NCI-H1436 treated with DMSO at 0.1 percent for 48 hours (cell line): ENCODE results near the gene GKN2.
"Not testable (repeated sequence)": the region's sequence is repeated elsewhere in the genome, so short reads cannot be mapped to it uniquely, and the experiment has no call there.

Experiments
- DNase-seq: peaks from one replicate; lab custom pipeline; 2025; lab: John Stamatoyannopoulos, UW

Gene GKN2

GRCh38 chr2:68959001-68959400 lies 6.3 kb upstream of the GKN2 start:
- DNase-seq: no peak

- not testable (repeated sequence) for DNase-seq
Observed at GRCh38 chr2:68955432-68955831, 2.7 kb upstream of the GKN2 start.

DNA sequence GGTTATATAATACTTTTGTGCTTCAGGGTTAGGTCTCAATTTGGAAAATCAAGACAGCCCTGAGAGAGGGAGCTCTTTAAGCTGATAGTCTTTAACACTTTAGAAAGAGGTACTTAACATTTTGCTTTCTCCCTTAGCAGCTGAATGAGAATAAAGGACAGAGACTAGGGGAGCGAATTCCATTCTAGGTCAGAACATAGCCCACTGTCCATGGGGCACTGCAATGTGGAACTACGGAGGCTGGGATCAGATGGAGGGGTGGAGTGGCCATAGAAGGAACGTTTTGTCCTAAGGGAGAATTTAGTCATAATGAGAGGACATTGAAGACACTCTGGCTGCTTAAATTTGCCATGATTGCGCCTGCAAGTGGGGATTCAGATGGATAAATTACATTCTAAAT lies 794 bp downstream of the GKN2 start:
- DNase-seq: no peak

DNA sequence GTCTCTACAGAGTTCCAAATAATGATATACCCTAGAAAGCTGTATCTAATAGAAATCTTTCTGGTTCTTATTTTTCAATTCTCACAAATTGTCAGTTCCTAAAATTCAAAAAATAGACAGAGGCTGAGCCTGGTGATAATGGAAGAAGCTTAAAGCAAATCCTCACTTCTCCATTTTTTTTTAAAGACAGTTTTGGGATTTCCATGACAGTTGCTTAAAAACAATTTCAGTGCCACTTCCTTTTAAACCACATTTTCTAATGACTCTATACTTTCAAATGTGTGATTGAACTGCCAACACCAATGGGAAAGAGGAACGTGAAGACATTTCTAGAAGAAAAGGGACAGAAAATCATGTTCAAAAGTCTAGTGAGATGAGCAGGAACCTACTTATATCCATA lies 4.0 kb downstream of the GKN2 start:
- DNase-seq: no peak

- no peak for DNase-seq
Observed at GRCh38 chr2:68946117-68946516, 6.6 kb downstream of the GKN2 start.

- no peak for DNase-seq
Observed at GRCh38 chr2:68943581-68944568, 8.8 kb downstream of the GKN2 start.

GRCh38 chr2:68942827-68943226 lies 9.9 kb downstream of the GKN2 start:
- no peak for DNase-seq

- no peak for DNase-seq
Observed at GRCh38 chr2:68940369-68940768, 12.3 kb downstream of the GKN2 start.

- DNase-seq: no peak
Observed at GRCh38 chr2:68939962-68940361, 12.7 kb downstream of the GKN2 start.

- no peak for DNase-seq
Observed at GRCh38 chr2:68938938-68939337, 13.8 kb downstream of the GKN2 start.

- DNase-seq: no peak
Observed at GRCh38 chr2:68937346-68938055, 15.2 kb downstream of the GKN2 start.

GRCh38 chr2:68936889-68937288 lies 15.8 kb downstream of the GKN2 start:
- no peak for DNase-seq

DNA sequence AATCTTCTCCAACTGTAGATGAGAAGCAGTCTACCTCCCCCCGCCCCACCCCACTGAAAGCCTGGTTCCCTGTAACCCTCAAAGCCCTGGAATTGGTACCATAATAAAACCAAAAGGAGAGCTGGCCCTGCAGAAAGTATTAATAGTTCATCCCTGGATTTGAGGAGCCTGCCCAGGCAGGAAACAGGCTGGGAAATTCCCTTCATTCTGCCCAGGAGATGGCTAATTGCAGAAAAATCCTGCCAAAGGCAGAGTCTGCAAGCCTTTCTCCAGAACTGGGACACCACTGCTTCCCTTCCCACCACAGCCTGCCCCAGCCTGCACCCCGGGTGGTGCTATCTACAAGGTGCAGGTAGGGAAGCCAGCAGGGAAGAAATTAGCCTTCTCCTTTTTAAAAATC lies 16.3 kb downstream of the GKN2 start:
- DNase-seq: no peak

GRCh38 chr2:68935471-68935870 lies 17.2 kb downstream of the GKN2 start:
- no peak for DNase-seq

DNA sequence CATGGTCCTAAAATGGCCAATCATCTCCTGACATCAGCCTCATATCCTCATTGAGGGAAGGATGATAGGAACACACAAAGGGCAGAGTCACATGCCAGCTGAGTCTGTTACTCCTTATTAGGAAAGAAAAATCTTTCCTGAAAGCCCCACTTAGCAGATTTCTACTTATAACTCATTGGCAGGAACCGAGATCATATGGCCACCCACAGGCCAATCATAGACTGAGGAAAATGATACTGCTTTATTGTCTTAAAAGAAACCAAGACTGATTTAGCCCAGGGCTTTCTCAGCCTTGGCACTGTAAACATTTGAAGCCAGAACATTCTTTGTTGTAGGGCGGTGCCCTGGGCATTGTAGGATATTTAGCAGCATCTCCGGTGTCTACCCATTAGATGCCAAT lies 18.7 kb downstream of the GKN2 start:
- no peak for DNase-seq

DNA sequence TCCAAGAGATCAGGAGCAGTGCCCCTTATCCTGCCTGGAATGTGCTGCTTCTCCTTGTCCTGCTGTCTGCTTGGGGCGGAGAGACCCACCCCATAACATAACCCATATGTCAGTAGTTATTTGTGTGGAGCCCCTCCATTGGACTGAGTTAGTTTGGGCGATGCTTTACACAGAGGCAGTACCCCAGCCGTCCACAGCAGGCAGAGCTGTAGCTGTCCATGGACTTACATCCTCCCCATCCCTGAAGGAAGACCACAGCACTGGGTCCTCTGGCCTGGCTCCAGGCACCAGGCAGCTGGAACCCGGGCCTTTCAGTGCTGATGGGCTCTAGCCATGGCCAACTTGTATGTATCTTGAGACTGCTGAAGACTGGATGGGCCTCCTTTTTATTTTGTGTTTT lies 20.3 kb downstream of the GKN2 start:
- DNase-seq: no peak

DNA sequence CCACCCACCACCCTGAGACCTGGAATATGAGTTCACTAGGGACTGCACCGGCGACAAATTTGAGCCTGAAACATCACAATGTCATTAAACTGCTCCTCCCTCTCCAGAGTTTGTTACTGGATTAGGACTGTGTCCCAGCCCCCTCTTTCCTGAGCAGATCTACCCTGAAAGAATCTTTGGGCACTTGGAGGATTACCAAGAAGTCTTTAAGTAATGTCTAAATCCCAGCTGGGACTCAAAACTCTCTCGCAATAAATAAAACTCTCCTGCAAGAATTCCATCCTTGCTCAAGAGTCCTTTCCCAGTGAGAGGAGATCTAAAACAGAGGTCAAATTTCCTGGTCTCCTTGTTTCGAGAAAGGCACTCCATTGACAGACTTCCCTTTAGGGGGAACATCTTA lies 20.9 kb downstream of the GKN2 start:
- no peak for DNase-seq

GRCh38 chr2:68931149-68931711 lies 21.5 kb downstream of the GKN2 start:
- no peak for DNase-seq

DNA sequence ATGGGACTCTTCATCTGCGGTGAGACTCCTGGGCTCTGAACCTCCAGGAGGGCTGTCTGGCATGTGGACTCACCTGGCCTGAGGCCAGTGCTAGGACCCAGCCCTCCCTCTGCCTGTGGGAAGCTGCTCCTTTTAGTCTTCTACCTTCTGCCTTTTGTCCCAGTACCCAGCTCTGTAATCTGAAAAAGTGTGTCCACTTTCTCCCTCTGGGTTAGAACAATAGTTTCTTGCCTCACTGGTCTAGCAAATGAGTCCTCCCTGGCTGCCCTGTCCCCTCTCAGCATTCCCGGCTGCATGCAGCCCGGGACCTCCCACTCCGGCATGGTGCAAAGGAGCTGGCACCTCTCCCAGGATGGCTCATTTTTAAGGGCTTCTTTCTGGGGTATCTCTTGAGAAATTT lies 25.9 kb downstream of the GKN2 start:
- no peak for DNase-seq

DNA sequence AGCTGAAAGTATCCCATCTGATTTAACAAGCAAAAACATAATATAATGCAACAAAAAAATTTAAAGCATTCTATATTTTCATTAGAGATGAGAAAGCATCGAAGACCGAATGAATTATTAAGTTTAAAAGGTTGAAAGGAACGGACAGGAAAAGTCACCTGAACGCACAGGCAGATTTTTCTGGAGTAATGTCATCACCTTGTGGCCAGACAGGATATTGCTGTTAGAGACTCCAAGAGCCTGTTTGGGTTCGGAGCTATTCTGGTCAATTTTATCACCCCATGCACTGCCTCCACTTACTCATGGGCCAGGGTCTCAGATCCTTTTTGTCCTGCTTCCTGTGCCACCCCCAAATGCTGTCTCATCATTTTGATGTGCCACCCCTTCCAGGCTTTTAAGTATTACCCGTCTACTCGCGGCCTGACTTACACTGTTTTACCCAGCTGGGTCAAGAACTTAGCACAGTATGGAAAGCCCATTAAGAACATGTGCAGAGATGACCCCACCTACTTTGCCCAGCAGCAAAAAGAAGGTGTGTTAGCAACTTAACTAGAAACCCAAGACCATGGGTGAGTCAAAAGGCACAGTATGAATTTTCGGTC lies 27.3 kb downstream of the GKN2 start:
- no peak for DNase-seq

DNA sequence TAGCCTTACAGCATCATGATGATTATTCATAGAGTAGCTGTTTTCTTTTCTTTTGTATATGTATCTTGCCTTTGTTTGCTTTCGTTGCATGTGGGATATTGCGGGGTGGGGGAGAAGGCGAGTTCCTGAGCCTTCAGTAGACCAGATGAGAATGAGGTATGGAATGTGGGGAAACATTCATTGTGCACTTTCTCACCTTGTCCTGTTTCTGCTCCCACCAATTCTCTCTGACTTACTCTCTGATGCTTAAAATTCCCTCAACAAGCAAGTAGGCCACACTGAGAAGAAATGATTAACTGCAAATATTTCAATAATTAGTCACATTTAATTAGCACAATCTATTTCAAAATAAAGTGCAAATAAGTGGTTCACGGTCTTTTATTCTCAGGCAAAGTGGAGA lies 31.0 kb downstream of the GKN2 start:
- DNase-seq: no peak

GRCh38 chr2:68920481-68921170 lies 32.1 kb downstream of the GKN2 start:
- no peak for DNase-seq
